ENCODE data around the gene HIVEP3. TPM values are rescaled to one million over a fixed set of nuclear protein-coding genes. Genes with fewer than 3 reads are reported as not detected.

The HIVEP3 gene
- total RNA-seq, 6 experiments from 2014 or later, result 1.4 to 3.9 (median 2.2) TPM

- H3K27ac ChIP-seq, result no peak overlapping the region
- WGBS (ENCODE audit: insufficient coverage, low coverage, low lambda C conversion rate, missing lambda C conversion rate), result 71% methylated on average over 4 of the region's 8 CpGs
- intact Hi-C loops (cut with DNase I), result no loop called here
- H3K4me3 ChIP-seq, result no peak overlapping the region
- no peaks in the 10 kb centered on the region for H3K4me1 ChIP-seq
- ATAC-seq, result no peak
- no peaks in the 10 kb centered on the region for H3K36me3 ChIP-seq
- no peaks in the 10 kb centered on the region for H3K9me3 ChIP-seq
- H3K27me3 ChIP-seq, result no peaks in the 10 kb centered on the region
- no peak for DNase-seq
- TF ChIP-seq POLR2A (IDR thresholded peaks at IDR 0.05), result no peak
- TF ChIP-seq, protein P1, sequence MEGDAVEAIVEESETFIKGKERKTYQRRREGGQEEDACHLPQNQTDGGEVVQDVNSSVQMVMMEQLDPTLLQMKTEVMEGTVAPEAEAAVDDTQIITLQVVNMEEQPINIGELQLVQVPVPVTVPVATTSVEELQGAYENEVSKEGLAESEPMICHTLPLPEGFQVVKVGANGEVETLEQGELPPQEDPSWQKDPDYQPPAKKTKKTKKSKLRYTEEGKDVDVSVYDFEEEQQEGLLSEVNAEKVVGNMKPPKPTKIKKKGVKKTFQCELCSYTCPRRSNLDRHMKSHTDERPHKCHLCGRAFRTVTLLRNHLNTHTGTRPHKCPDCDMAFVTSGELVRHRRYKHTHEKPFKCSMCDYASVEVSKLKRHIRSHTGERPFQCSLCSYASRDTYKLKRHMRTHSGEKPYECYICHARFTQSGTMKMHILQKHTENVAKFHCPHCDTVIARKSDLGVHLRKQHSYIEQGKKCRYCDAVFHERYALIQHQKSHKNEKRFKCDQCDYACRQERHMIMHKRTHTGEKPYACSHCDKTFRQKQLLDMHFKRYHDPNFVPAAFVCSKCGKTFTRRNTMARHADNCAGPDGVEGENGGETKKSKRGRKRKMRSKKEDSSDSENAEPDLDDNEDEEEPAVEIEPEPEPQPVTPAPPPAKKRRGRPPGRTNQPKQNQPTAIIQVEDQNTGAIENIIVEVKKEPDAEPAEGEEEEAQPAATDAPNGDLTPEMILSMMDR (IDR thresholded peaks at IDR 0.05), result no peak
Measured at GRCh38 chr1:41840592-41841246, 78.0 kb downstream of the HIVEP3 start.

- no peaks in the 10 kb centered on the region for H3K36me3 ChIP-seq
- intact Hi-C loops (cut with DNase I), result no loop called here
- ATAC-seq (no peak), DNase-seq (no peak)
- H3K4me3 ChIP-seq, result no peak overlapping the region
- H3K9me3 ChIP-seq, result no peaks in the 10 kb centered on the region
- 88% methylated on average over 6 of the region's 6 CpGs for WGBS (ENCODE audit: insufficient coverage, low coverage, low lambda C conversion rate, missing lambda C conversion rate)
- no peak overlapping the region for H3K27ac ChIP-seq
- no peaks in the 10 kb centered on the region for H3K27me3 ChIP-seq
- TF ChIP-seq POLR2A (IDR thresholded peaks at IDR 0.05), result no peak
- TF ChIP-seq, protein P1 (IDR thresholded peaks at IDR 0.05), result no peak
- no peaks in the 10 kb centered on the region for H3K4me1 ChIP-seq
Measured at GRCh38 chr1:41838266-41838665, 80.5 kb downstream of the HIVEP3 start.

DNA sequence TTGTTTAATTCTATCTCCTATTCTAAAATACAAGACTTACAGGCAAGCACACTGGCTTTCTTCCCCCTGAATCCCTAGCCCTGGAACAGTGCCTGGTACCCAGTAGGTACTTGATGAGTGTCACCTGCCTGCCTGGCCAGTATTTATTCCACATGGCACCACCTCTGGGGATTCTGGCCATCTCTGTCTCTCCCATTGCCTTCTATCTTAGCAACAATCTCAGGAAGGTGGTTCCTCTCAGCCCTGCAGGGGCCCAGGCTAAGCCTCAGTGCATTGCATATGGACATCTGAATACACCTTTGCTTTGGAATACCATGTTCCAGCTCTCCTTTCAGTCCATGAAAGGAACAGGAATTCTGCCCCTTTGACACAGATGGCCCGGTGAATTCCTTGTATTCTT lies 81.0 kb downstream of the HIVEP3 start:
- intact Hi-C loops (cut with DNase I), result no loop called here
- H3K36me3 ChIP-seq, result no peaks in the 10 kb centered on the region
- no peaks in the 10 kb centered on the region for H3K9me3 ChIP-seq
- H3K27me3 ChIP-seq, result no peaks in the 10 kb centered on the region
- H3K4me3 ChIP-seq, result no peak overlapping the region
- no peak for TF ChIP-seq POLR2A (IDR thresholded peaks at IDR 0.05)
- TF ChIP-seq, protein P1 (IDR thresholded peaks at IDR 0.05), result no peak
- WGBS (ENCODE audit: insufficient coverage, low coverage, low lambda C conversion rate, missing lambda C conversion rate), result 87% methylated on average over 1 of the region's 1 CpG
- no peak for ATAC-seq
- H3K4me1 ChIP-seq, result no peaks in the 10 kb centered on the region
- no peak overlapping the region for H3K27ac ChIP-seq
- DNase-seq, result no peak

DNA sequence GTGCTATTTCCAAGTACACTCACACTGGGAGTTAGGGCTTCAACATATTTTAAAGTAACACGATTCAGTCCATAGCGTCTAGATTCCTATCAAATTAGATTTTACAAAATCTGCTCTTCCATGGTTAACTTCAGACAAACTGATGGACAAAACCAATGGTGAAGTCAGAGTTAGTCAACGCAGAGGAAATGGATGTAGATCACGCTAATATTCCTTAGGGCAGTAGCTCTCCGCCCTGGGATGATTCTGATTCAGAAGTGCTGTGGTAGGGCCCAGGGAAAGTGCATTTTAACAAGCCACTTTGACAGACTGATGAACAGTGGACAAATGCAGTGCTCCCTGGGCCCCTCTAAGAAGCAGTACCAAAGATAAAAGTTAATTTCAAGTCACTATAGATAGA lies 83.2 kb downstream of the HIVEP3 start:
- Histone ChIP-seq H3K4me1 (no peaks in the 10 kb centered on the region), H3K9me3 (no peaks in the 10 kb centered on the region), H3K36me3 (no peaks in the 10 kb centered on the region), H3K27ac (no peak overlapping the region), H3K4me3 (no peak overlapping the region), H3K27me3 (no peaks in the 10 kb centered on the region)
- no peak for TF ChIP-seq POLR2A (IDR thresholded peaks at IDR 0.05)
- TF ChIP-seq, protein P1 (IDR thresholded peaks at IDR 0.05), result no peak
- DNase-seq, result no peak
- WGBS (ENCODE audit: insufficient coverage, low coverage, low lambda C conversion rate, missing lambda C conversion rate), result 92% methylated on average over 5 of the region's 5 CpGs
- no peak for ATAC-seq
- intact Hi-C loops (cut with DNase I), result no loop called here

Measured in right lobe of liver (tissue), 6 donors.